Neuronal stem cell (in vitro differentiated cells): ENCODE data around the gene FAR1.

ENCODE experiments used
- DNase-seq: peaks from one replicate; pipeline ENCODE4 v3.0.0-alpha.2; 2013; ENCODE audit warnings: low spot score
- H2AFZ ChIP-seq: one replicate; pipeline ENCODE4 v1.6.1; 2013; ENCODE audit warnings: mild to moderate bottlenecking, low read length, inconsistent platforms
- H2AK5ac ChIP-seq: 2 replicates; pipeline ENCODE4 v1.6.1; 2013; ENCODE audit warnings: low read depth, mild to moderate bottlenecking, inconsistent platforms, low read length, moderate library complexity, mixed read lengths
- H2BK120ac ChIP-seq: 2 replicates; pipeline ENCODE4 v1.6.1; 2013; ENCODE audit warnings: low read depth, mild to moderate bottlenecking, inconsistent platforms, low read length, moderate library complexity, mixed read lengths
- H2BK12ac ChIP-seq: one replicate; pipeline ENCODE4 v1.6.1; 2013; ENCODE audit warnings: low read length, inconsistent platforms
- H2BK15ac ChIP-seq: 2 replicates; pipeline ENCODE4 v1.6.1; 2013; ENCODE audit warnings: mild to moderate bottlenecking, low read length, inconsistent platforms, mixed read lengths
- H2BK5ac ChIP-seq: one replicate; pipeline ENCODE4 v1.6.1; 2013; ENCODE audit warnings: inconsistent platforms, mild to moderate bottlenecking, low read length, moderate library complexity
- H3K14ac ChIP-seq: one replicate; pipeline ENCODE4 v1.6.1; 2013; ENCODE audit warnings: low read length, inconsistent platforms
- H3K18ac ChIP-seq: 2 replicates; pipeline ENCODE4 v1.6.1; 2013; ENCODE audit warnings: low read length, inconsistent platforms
- H3K23ac ChIP-seq: 2 replicates; pipeline ENCODE4 v1.6.1; 2013; ENCODE audit warnings: low read depth, mild to moderate bottlenecking, mixed read lengths, low read length, inconsistent platforms; ENCODE audit not compliant: poor library complexity
- H3K27ac ChIP-seq: replicated peaks from 3 replicates; pipeline ENCODE4 v1.5.1; 2013; ENCODE audit warnings: low read length, inconsistent platforms
- H3K27me3 ChIP-seq, 3 experiments: 2 replicates each; pipeline ENCODE4 v1.6.1; 2013; ENCODE audit warnings: low read length in 3 of 3, mild to moderate bottlenecking in 2 of 3, inconsistent platforms in 1 of 3, low read depth in 1 of 3, mixed read lengths in 1 of 3, moderate library complexity in 1 of 3; ENCODE audit not compliant: control insufficient read depth in 3 of 3, insufficient read depth in 3 of 3
- H3K36me3 ChIP-seq, 2 donors: replicated peaks in 1 of 2; 2 replicates each; pipeline ENCODE4 v1.6.1; 2013; ENCODE audit warnings: low read length in 2 of 2; ENCODE audit not compliant: control insufficient read depth in 2 of 2, insufficient read depth in 2 of 2
- H3K4ac ChIP-seq: 2 replicates; pipeline ENCODE4 v1.6.1; 2013; ENCODE audit warnings: inconsistent platforms, mild to moderate bottlenecking, low read length, moderate library complexity
- H3K4me1 ChIP-seq, 2 donors: 1 replicate in 1 of 2; 2 replicates in 1 of 2; pipeline ENCODE4 v1.6.1; 2013; ENCODE audit warnings: low read length in 2 of 2, low read depth in 1 of 2; ENCODE audit not compliant: control insufficient read depth in 2 of 2, insufficient read depth in 1 of 2
- H3K4me2 ChIP-seq: one replicate; pipeline ENCODE4 v1.6.1; 2013; ENCODE audit warnings: mild to moderate bottlenecking, low read length, inconsistent platforms; ENCODE audit not compliant: insufficient read depth, poor library complexity, severe bottlenecking
- H3K4me3 ChIP-seq, 2 donors: 2 replicates each; pipeline ENCODE4 v1.5.1; 2013; ENCODE audit warnings: low read length in 2 of 2, mild to moderate bottlenecking in 2 of 2, inconsistent platforms in 1 of 2, moderate library complexity in 1 of 2
- H3K79me1 ChIP-seq: one replicate; pipeline ENCODE4 v1.6.1; 2013; ENCODE audit warnings: low read depth, mild to moderate bottlenecking, inconsistent platforms, low read length, moderate library complexity
- H3K9ac ChIP-seq: one replicate; pipeline ENCODE4 v1.6.1; 2013; ENCODE audit warnings: mild to moderate bottlenecking, low read depth, low read length, inconsistent platforms; ENCODE audit not compliant: poor library complexity
- H3K9me3 ChIP-seq, 2 donors: replicated peaks in 1 of 2; 2 replicates each; pipeline versions ENCODE3 to v1.6.1; 2013; ENCODE audit warnings: low read length in 2 of 2, mild to moderate bottlenecking in 2 of 2, inconsistent platforms in 1 of 2, low read depth in 1 of 2, mixed read lengths in 1 of 2, moderate library complexity in 1 of 2; ENCODE audit not compliant: control insufficient read depth in 2 of 2, insufficient read depth in 1 of 2
- H4K8ac ChIP-seq: one replicate; pipeline ENCODE4 v1.6.1; 2013; ENCODE audit warnings: low read depth, mild to moderate bottlenecking, inconsistent platforms, low read length, moderate library complexity
- H4K91ac ChIP-seq: one replicate; pipeline ENCODE4 v1.6.1; 2013; ENCODE audit warnings: low read length, low read depth, mild to moderate bottlenecking, inconsistent platforms; ENCODE audit not compliant: poor library complexity
- WGBS, 2 donors: extraction: QIAGEN DNeasy Blood & Tissue Kit; methylation state at CpG; one replicate each; pipeline ENCODE4 v1.1.7; 2013; ENCODE audit warnings: missing lambda C conversion rate in 2 of 2, mixed read lengths in 1 of 2; ENCODE audit not compliant: insufficient read length in 2 of 2, insufficient replicate concordance in 1 of 2; ENCODE audit errors: extremely low coverage in 2 of 2; 5-methylcytosine and 5-hydroxymethylcytosine counted together

FAR1 gene

GRCh38 chr11:13669544-13670488 is 1.3 kb downstream of the FAR1 start:
- Histone ChIP-seq H3K36me3 (peaks cover 0 to 24% of the 10 kb centered on the region in 2 donors), H3K14ac (no peak overlapping the region), H3K4me2 (peak overlapping the region; percentile 75), H3K27me3 (no peaks in the 10 kb centered on the region), H4K8ac (no peak overlapping the region), H3K27ac (no peak overlapping the region), H2AK5ac (no peak overlapping the region), H3K9me3 (no peaks in the 10 kb centered on the region), H3K4me3 (peak overlapping the region; percentile 55 to 87), H2BK15ac (no peak overlapping the region), H2BK12ac (no peak overlapping the region), H3K18ac (no peak overlapping the region), H3K9ac (peak overlapping the region; percentile 94), H3K79me1 (peaks cover 6% of the 10 kb centered on the region), H3K23ac (no peak overlapping the region), H2BK120ac (no peak overlapping the region), H3K4ac (no peak overlapping the region), H4K91ac (no peak overlapping the region), H2BK5ac (no peak overlapping the region), H3K4me1 (peaks cover 5 to 10% of the 10 kb centered on the region in 2 donors), H2AFZ (no peak overlapping the region)
- WGBS, 2 donors = no CpG with 5 or more reads among the region's 18 CpGs
- no peak for DNase-seq

GRCh38 chr11:13672576-13673210 is 4.2 kb downstream of the FAR1 start:
- H3K36me3 ChIP-seq = peaks cover 0 to 24% of the 10 kb centered on the region in 2 donors
- H4K91ac ChIP-seq = no peak overlapping the region
- no peak overlapping the region for H4K8ac ChIP-seq
- H3K27ac ChIP-seq = no peak overlapping the region
- H3K27me3 ChIP-seq = no peaks in the 10 kb centered on the region
- DNase-seq = no peak
- H2AFZ ChIP-seq = no peak overlapping the region
- peaks cover 6% of the 10 kb centered on the region for H3K79me1 ChIP-seq
- no peak overlapping the region for H3K4me2 ChIP-seq
- no peak overlapping the region for H3K14ac ChIP-seq
- H2BK12ac ChIP-seq = no peak overlapping the region
- no peak overlapping the region for H3K9ac ChIP-seq
- H2AK5ac ChIP-seq = no peak overlapping the region
- H3K23ac ChIP-seq = no peak overlapping the region
- no peak overlapping the region for H3K4me3 ChIP-seq
- H3K4ac ChIP-seq = no peak overlapping the region
- peaks cover 0 to 3% of the 10 kb centered on the region in 2 donors for H3K9me3 ChIP-seq
- no peak overlapping the region for H2BK120ac ChIP-seq
- no peak overlapping the region for H3K18ac ChIP-seq
- H3K4me1 ChIP-seq = peaks cover 2 to 5% of the 10 kb centered on the region in 2 donors
- H2BK15ac ChIP-seq = no peak overlapping the region
- no CpG with 5 or more reads among the region's 1 CpG for WGBS, 2 donors
- H2BK5ac ChIP-seq = no peak overlapping the region

GRCh38 chr11:13674799-13675509 is 6.5 kb downstream of the FAR1 start:
- Histone ChIP-seq H3K23ac (no peak overlapping the region), H3K27ac (no peak overlapping the region), H3K18ac (no peak overlapping the region), H3K4me2 (no peak overlapping the region), H3K79me1 (no peaks in the 10 kb centered on the region), H3K36me3 (peaks cover 0 to 24% of the 10 kb centered on the region in 2 donors), H3K27me3 (no peaks in the 10 kb centered on the region), H4K8ac (no peak overlapping the region), H3K9ac (no peak overlapping the region), H3K14ac (no peak overlapping the region), H2AK5ac (no peak overlapping the region), H3K4ac (no peak overlapping the region), H2BK120ac (no peak overlapping the region), H4K91ac (no peak overlapping the region), H2AFZ (no peak overlapping the region), H3K4me1 (peaks cover 0 to under 1% of the 10 kb centered on the region in 2 donors), H3K4me3 (no peak overlapping the region), H2BK5ac (no peak overlapping the region), H2BK12ac (no peak overlapping the region), H3K9me3 (peaks cover 0 to 3% of the 10 kb centered on the region in 2 donors), H2BK15ac (no peak overlapping the region)
- WGBS, 2 donors = no CpG with 5 or more reads among the region's 6 CpGs
- no peak for DNase-seq
